ENCODE results near the gene FRMD8. TPM values are rescaled to one million over a fixed set of nuclear protein-coding genes. Genes with fewer than 3 reads are reported as not detected.

Gene FRMD8, protein sequence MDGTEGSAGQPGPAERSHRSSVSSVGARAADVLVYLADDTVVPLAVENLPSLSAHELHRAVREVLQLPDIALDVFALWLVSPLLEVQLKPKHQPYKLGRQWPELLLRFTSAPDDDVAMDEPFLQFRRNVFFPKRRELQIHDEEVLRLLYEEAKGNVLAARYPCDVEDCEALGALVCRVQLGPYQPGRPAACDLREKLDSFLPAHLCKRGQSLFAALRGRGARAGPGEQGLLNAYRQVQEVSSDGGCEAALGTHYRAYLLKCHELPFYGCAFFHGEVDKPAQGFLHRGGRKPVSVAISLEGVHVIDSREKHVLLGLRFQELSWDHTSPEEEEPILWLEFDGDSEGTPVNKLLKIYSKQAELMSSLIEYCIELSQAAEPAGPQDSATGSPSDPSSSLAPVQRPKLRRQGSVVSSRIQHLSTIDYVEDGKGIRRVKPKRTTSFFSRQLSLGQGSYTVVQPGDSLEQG
- total RNA-seq (2014; rRNA removed; shearing (Covaris generic)), result 90.2 and 125 TPM in 2 replicates

DNA sequence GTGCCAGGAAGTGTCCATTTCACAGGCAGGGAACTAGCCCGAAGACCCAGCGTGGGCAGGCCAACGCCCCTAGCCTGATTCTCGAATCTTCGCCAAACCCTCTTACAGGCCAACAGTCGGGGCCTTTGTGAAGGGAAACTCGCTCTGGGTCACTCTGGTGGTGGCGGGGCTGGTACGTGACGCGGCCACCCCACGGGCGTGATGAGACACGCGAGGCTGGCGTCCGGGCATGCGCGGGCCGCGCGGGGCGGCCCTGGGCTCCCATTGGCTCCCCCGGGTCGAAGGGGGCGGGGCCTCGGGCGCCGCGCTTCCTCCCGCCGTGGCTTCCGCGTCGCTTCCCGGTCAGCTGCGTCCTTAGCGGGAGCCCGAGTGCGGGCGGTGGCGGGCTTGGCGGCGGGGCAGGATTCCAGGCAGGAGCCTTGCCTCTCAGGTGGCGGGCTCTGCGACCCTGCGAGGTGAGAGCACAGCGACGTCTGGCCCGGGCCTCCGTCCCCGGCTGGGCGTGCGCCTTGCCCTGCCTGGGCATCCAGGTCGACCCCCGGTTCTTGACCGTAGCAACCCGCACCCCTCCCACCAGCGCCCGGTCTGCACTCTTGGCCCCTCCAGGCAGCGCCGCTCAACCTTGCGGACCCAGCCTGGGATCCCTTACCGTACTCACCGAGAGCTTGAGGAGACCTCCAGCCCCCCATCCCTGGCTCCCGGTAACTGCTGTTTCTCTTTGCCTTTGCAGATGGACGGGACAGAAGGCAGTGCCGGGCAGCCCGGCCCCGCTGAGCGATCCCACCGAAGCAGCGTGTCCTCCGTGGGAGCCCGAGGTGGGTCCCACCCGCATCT is at the start of gene FRMD8:
Gene FRMD8 (plus strand): TSS at position 331 of the 834 bp plus-strand sequence. CDS start 400 bp downstream, at position 731.
- Histone ChIP-seq H3K27me3 (replicated peaks) (no peaks in the 10 kb centered on the region), H3K4me3 (peak within 1 kb of the TSS; percentile 94), H3K4me1 (replicated peaks) (peaks cover 93% of the 10 kb centered on the region), H3K9me3 (replicated peaks) (peaks cover 3% of the 10 kb centered on the region; the same call in 1 of the 2 replicates), H3K27ac (peak within 1 kb of the TSS; percentile 88), H3K36me3 (peaks cover 52% of the 10 kb centered on the region)
- DNase-seq (ENCODE audit: low read depth in 1 of 2, low spot score in 2 of 2), result peak; percentile 94 to 95

DNA sequence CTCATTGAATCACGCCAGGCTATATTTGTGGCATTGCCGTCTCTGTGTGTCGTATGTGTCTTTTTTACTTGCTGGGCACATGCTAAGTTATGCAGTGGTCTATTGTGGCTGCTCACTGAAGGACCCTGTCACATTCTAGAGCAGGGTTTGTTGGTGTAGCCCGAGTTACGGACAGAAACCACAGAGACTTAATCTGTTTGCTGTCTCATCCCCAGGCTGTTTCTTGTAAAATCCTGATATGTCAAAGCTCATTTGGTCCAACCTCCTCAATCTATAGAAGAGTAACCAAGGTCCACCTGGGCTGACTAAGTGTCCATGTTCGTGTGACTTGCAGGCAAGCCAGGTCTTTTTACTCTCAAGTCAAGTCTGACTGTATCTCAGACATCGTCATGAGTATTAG is 47.8 kb upstream of the FRMD8 start:
- Histone ChIP-seq H3K9me3 (replicated peaks) (no peaks in the 10 kb centered on the region), H3K4me3 (no peak overlapping the region), H3K4me1 (replicated peaks) (peaks cover 13% of the 10 kb centered on the region), H3K27ac (no peak overlapping the region), H3K36me3 (peaks cover 81% of the 10 kb centered on the region), H3K27me3 (replicated peaks) (no peaks in the 10 kb centered on the region)
- DNase-seq (ENCODE audit: low read depth in 1 of 2, low spot score in 2 of 2), result no peak

DNA sequence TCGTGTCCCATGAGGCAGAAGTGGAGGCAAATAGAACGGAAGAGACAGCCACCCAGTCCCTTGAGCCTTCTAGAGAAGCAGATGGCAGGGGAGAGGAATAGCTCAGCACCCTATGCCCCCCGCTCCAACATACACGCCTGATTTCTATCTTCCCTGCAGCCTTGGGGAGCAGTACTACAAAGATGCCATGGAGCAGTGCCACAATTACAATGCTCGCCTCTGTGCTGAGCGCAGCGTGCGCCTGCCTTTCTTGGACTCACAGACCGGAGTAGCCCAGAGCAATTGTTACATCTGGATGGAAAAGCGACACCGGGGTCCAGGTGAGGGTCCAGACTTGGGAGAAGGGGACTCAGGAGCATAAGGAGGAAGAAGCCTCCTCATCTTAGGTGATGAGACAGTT is 46.2 kb upstream of the FRMD8 start:
- Histone ChIP-seq H3K4me3 (no peak overlapping the region), H3K27me3 (replicated peaks) (no peaks in the 10 kb centered on the region), H3K9me3 (replicated peaks) (no peaks in the 10 kb centered on the region), H3K36me3 (peaks cover 92% of the 10 kb centered on the region), H3K27ac (no peak overlapping the region), H3K4me1 (replicated peaks) (peaks cover 5% of the 10 kb centered on the region)
- no peak for DNase-seq (ENCODE audit: low read depth in 1 of 2, low spot score in 2 of 2)

DNA sequence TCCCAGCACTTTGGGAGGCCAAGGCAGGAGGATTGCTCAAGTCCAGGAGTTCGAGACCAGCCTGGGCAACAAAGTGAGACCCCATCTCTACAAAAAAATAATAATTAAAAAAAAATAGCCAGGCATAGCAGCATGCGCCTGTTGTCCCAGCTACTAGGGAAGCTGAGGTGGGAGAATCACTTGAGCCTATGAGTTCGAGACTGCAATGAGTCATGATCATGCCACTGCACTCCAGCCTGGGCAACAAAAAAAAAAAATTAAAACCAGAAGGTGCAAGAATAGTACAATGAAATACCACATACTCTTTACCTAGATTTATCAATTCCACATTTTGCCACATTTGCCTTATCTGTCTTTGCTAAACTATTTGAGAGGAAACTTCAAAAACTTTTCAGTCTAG is 44.6 kb upstream of the FRMD8 start:
- no peak for DNase-seq (ENCODE audit: low read depth in 1 of 2, low spot score in 2 of 2)
- peaks cover 95% of the 10 kb centered on the region for H3K36me3 ChIP-seq
- H3K4me3 ChIP-seq, result no peak overlapping the region

DNA sequence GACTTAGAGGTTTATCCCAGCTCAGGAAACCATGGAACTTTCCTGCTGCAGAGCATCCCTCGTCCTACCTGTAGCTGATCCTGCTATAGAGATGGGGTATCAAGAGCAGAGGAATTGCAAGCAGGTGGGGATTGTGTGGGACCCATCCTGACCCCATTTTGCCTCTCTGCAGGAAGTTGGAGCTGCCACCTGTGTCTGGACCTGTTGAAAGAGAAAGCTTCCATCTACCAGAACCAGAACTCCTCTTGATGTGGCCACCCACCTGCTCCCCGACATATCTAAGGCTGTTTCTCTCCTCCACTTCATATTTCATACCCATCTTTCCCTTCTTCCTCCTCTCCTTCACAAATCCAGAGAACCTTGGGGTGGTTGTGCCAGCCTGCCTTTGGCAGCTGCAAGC is 34.9 kb upstream of the FRMD8 start:
- Histone ChIP-seq H3K4me3 (no peak overlapping the region), H3K9me3 (replicated peaks) (no peaks in the 10 kb centered on the region), H3K4me1 (replicated peaks) (peaks cover 18% of the 10 kb centered on the region), H3K27ac (no peak overlapping the region), H3K27me3 (replicated peaks) (peaks cover 16% of the 10 kb centered on the region), H3K36me3 (peaks cover 63% of the 10 kb centered on the region)
- DNase-seq (ENCODE audit: low read depth in 1 of 2, low spot score in 2 of 2), result no peak

More for the DNA sequence above, 44.6 kb upstream of the FRMD8 start:
- no peaks in the 10 kb centered on the region for H3K9me3 ChIP-seq (replicated peaks)
- H3K4me1 ChIP-seq (replicated peaks), result no peaks in the 10 kb centered on the region
- no peaks in the 10 kb centered on the region for H3K27me3 ChIP-seq (replicated peaks)
- H3K27ac ChIP-seq, result no peak overlapping the region

DNA sequence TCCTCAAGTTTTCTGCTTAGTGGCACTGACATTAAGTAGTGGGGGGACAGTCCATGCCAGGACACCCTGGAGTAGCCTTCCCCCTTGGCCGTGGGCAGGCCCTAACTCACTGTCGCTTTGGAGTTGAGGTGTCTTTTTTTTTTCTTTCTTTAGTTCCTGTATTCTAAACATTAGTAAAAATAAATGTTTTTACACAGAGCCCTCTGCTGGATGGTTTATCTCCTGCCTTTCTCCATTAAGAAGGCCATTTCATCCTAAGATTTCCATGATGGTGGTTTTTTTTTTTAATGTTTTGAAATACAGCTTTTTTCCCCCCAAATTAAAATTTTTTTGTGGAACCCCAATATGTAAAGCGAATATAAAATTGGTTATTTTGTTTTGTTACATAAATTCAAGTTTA is 33.7 kb upstream of the FRMD8 start:
- Histone ChIP-seq H3K4me3 (no peak overlapping the region), H3K27me3 (replicated peaks) (peaks cover 27% of the 10 kb centered on the region), H3K36me3 (peaks cover 50% of the 10 kb centered on the region), H3K9me3 (replicated peaks) (no peaks in the 10 kb centered on the region), H3K27ac (no peak overlapping the region), H3K4me1 (replicated peaks) (peaks cover 18% of the 10 kb centered on the region)
- DNase-seq (ENCODE audit: low read depth in 1 of 2, low spot score in 2 of 2), result peak in 1 of 2 experiments; percentile 42

GRCh38 chr11:65353376-65353775 is 33.1 kb upstream of the FRMD8 start:
- peaks cover 45% of the 10 kb centered on the region for H3K36me3 ChIP-seq
- H3K4me3 ChIP-seq, result no peak overlapping the region
- peaks cover 18% of the 10 kb centered on the region for H3K4me1 ChIP-seq (replicated peaks)
- peaks cover 27% of the 10 kb centered on the region for H3K27me3 ChIP-seq (replicated peaks)
- no peak for DNase-seq (ENCODE audit: low read depth in 1 of 2, low spot score in 2 of 2)
- H3K9me3 ChIP-seq (replicated peaks), result no peaks in the 10 kb centered on the region
- H3K27ac ChIP-seq, result no peak overlapping the region

- DNase-seq (ENCODE audit: low read depth in 1 of 2, low spot score in 2 of 2), result no peak
- H3K4me1 ChIP-seq (replicated peaks), result peaks cover 18% of the 10 kb centered on the region
- H3K9me3 ChIP-seq (replicated peaks), result no peaks in the 10 kb centered on the region
- H3K27me3 ChIP-seq (replicated peaks), result peaks cover 27% of the 10 kb centered on the region
- peak overlapping the region; percentile 51; the same call in 1 of the 2 replicates for H3K4me3 ChIP-seq
- peaks cover 40% of the 10 kb centered on the region for H3K36me3 ChIP-seq
- no peak overlapping the region for H3K27ac ChIP-seq
Measured at GRCh38 chr11:65353900-65354264, 32.6 kb upstream of the FRMD8 start.

DNA sequence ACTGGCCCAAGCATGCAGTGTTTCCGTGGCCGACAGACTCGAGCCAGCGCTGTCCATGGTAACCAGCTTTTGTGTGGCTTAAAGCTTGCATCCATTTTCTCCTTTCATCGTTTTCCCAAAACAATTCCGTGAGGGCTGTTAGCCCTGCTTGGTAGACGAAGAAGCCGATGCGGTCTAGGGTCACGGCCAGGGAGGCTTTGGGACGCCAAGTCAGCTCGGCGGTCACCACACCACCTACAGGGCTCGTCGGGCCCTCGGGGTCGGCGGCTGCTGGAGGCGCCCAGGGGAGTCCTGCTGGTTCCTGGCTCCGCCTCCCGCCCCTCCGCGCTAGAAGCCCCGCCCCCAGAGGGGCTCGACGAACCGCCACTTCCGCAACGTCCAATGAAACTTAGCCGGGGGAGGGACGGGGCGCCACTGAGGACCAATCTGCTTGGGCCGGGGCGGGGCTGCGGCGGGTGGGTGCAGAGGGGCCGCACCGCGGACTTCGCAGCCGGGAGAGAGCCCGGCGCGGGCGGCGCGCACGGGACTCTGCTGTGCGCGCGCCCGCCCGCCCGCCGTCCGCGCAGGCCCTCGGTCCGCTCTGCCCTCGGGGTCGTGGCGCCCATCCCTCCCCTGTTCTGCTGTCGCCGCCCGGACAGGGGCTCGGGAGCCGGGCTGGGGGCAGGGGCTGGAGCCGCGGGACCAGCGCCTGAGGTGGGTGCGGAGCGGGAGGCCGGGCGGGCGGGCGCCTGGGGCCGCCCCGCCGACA is 32.0 kb upstream of the FRMD8 start, which contains the start of gene TIGD3:
Gene TIGD3 (plus strand): TSS at position 487 of the 748 bp plus-strand sequence. CDS start 1,058 bp downstream, outside the sequence.
- peaks cover 34% of the 10 kb centered on the region for H3K36me3 ChIP-seq
- peaks cover 18% of the 10 kb centered on the region for H3K4me1 ChIP-seq (replicated peaks)
- H3K4me3 ChIP-seq, result peak within 1 kb of the TSS; percentile 51
- no peak within 1 kb of the TSS for H3K27ac ChIP-seq
- no peaks in the 10 kb centered on the region for H3K9me3 ChIP-seq (replicated peaks)
- DNase-seq (ENCODE audit: low read depth in 1 of 2, low spot score in 2 of 2), result peak; percentile 99 to 100
- H3K27me3 ChIP-seq (replicated peaks), result peaks cover 27% of the 10 kb centered on the region

- peaks cover 27% of the 10 kb centered on the region for H3K36me3 ChIP-seq
- H3K4me1 ChIP-seq (replicated peaks), result peaks cover 18% of the 10 kb centered on the region
- no peak overlapping the region for H3K27ac ChIP-seq
- peak overlapping the region; percentile 51 for H3K4me3 ChIP-seq
- peaks cover 27% of the 10 kb centered on the region for H3K27me3 ChIP-seq (replicated peaks)
- H3K9me3 ChIP-seq (replicated peaks), result no peaks in the 10 kb centered on the region
- DNase-seq (ENCODE audit: low read depth in 1 of 2, low spot score in 2 of 2), result no peak
Measured at GRCh38 chr11:65355013-65355775, 31.2 kb upstream of the FRMD8 start.

DNA sequence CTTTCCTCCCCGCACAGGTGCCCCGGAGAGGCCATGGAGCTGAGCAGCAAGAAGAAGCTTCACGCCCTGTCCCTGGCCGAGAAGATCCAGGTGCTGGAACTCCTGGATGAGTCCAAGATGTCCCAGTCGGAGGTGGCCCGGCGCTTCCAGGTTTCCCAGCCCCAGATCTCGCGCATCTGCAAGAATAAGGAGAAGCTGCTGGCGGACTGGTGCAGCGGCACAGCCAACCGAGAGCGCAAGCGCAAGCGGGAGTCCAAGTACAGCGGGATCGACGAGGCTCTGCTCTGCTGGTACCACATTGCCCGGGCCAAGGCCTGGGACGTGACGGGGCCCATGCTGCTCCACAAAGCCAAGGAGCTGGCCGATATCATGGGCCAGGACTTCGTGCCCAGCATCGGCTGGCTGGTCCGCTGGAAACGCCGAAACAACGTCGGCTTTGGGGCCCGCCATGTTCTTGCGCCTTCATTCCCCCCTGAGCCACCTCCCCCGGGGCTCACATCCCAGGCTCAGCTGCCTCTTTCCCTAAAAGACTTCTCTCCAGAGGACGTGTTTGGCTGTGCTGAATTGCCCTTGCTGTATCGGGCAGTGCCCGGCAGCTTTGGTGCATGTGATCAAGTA is 30.6 kb upstream of the FRMD8 start:
- Histone ChIP-seq H3K4me3 (no peak overlapping the region), H3K27ac (no peak overlapping the region), H3K9me3 (replicated peaks) (no peaks in the 10 kb centered on the region), H3K36me3 (peaks cover 24% of the 10 kb centered on the region), H3K27me3 (replicated peaks) (peaks cover 27% of the 10 kb centered on the region), H3K4me1 (replicated peaks) (peaks cover 18% of the 10 kb centered on the region)
- no peak for DNase-seq (ENCODE audit: low read depth in 1 of 2, low spot score in 2 of 2)

DNA sequence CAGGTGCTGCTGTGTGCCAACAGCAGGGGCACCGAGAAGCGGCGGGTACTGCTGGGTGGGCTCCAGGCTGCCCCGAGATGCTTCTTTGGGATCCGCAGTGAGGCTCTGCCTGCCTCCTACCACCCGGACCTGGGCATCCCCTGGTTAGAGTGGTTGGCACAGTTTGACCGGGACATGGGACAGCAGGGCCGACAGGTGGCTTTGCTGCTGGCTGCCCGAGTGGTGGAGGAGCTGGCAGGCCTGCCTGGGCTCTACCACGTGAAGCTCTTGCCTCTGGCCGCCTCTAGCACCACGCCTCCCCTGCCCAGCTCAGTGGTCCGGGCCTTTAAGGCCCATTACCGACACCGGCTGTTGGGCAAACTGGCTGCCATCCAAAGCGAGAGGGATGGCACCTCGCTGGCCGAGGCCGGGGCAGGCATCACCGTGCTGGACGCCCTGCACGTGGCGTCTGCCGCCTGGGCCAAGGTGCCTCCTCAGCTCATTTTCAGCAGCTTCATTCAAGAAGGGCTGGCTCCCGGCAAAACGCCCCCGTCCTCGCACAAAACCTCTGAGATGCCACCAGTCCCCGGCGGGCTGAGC is 30.0 kb upstream of the FRMD8 start:
- peaks cover 18% of the 10 kb centered on the region for H3K36me3 ChIP-seq
- peaks cover 27% of the 10 kb centered on the region for H3K27me3 ChIP-seq (replicated peaks)
- H3K4me1 ChIP-seq (replicated peaks), result peaks cover 18% of the 10 kb centered on the region
- no peak overlapping the region for H3K27ac ChIP-seq
- H3K9me3 ChIP-seq (replicated peaks), result no peaks in the 10 kb centered on the region
- H3K4me3 ChIP-seq, result no peak overlapping the region
- DNase-seq (ENCODE audit: low read depth in 1 of 2, low spot score in 2 of 2), result no peak
